HCT116 (cell line): ENCODE measurements around the gene MPIG6B. TPM values are rescaled to one million over a fixed set of nuclear protein-coding genes. Genes with fewer than 3 reads are reported as not detected.

ENCODE experiments used
- ATAC-seq: fragments of 200-7000 bp; cut with Tn5 transposase; 2 replicates; pipeline ENCODE4 v1.9.1; 2020; ENCODE audit warnings: mild to moderate bottlenecking, moderate library complexity
- BruUV-seq: library from RNA; stranded (reverse); fragments of 400-500 nt; replicated peaks from 2 replicates; lab custom pipeline; 2021; lab: Mats Ljungman, UMichigan
- CTCF ChIA-PET: fragments of 300-600 bp; sonication (Branson Sonifier 250); formaldehyde crosslinking; loops from one replicate; lab custom pipeline; 2021; ENCODE audit warnings: antibody characterized with exemption; lab: Charles Lee
- POLR2A ChIA-PET: fragments of 300-600, 350-600 bp; sonication (Branson Sonifier 250); formaldehyde crosslinking; loops from one replicate; lab custom pipeline; 2021; ENCODE audit warnings: antibody characterized with exemption; lab: Charles Lee
- RAD21 ChIA-PET, 2 experiments: fragments of 300-600 bp; sonication (Branson Sonifier 250); formaldehyde crosslinking; loops; one replicate each; lab custom pipeline; 2023; ENCODE audit warnings: low total read pairs in 2 of 2; ENCODE audit not compliant: uncharacterized antibody in 2 of 2, unreplicated experiment in 2 of 2, low non-redundant PET in 1 of 2; lab: Charles Lee
- DNase-seq: peaks from one replicate; pipeline ENCODE4 v3.0.0-alpha.2; 2010; ENCODE audit warnings: low read depth, low spot score
- H2AFZ ChIP-seq: fragments of 200-600 bp; shearing (Covaris generic), sonication (generic); 2 replicates; pipeline ENCODE4 v1.6.1; 2017; ENCODE audit warnings: low read depth, mixed run types, mixed read lengths, antibody characterized with exemption, low read length; ENCODE audit not compliant: poor library complexity, severe bottlenecking
- H3K27ac ChIP-seq: 2 replicates; pipeline ENCODE4 v1.5.1; 2012; ENCODE audit warnings: low read depth, low read length
- H3K27me3 ChIP-seq: fragments of 200-600 bp; sonication (generic); 2 replicates; pipeline ENCODE4 v1.6.1; 2016; ENCODE audit warnings: mixed run types, low read length, mixed read lengths; ENCODE audit not compliant: insufficient read depth
- H3K36me3 ChIP-seq, 2 experiments: fragments of 200-500 bp in 1 of 2; fragments of 200-600 bp in 1 of 2; sonication (Bioruptor generic) in 1 of 2; sonication (generic) in 1 of 2; 2 replicates each; pipeline versions ENCODE4 v1.5.1 to v1.6.1; 2014 to 2016; ENCODE audit warnings: low read length in 2 of 2, inconsistent platforms in 1 of 2, mixed read lengths in 1 of 2, mixed run types in 1 of 2; ENCODE audit not compliant: insufficient read depth in 2 of 2, control insufficient read depth in 1 of 2
- H3K4me1 ChIP-seq, 2 experiments: fragments of 200-600 bp in 1 of 2; sonication (generic) in 1 of 2; 2 replicates each; pipeline versions ENCODE4 v1.5.1 to v1.6.1; 2012 to 2017; ENCODE audit warnings: low read length in 2 of 2, inconsistent platforms in 1 of 2, mild to moderate bottlenecking in 1 of 2, mixed read lengths in 1 of 2, mixed run types in 1 of 2, moderate library complexity in 1 of 2; ENCODE audit not compliant: insufficient read depth in 2 of 2, control insufficient read depth in 1 of 2
- H3K4me2 ChIP-seq: fragments of 200-600 bp; sonication (generic); 2 replicates; pipeline ENCODE4 v1.6.1; 2017; ENCODE audit warnings: mixed run types, low read length, mixed read lengths
- H3K4me3 ChIP-seq, 2 experiments: fragments of 200-600 bp in 1 of 2; sonication (generic) in 1 of 2; replicated peaks in 1 of 2; 2 replicates each; pipeline ENCODE4 v1.5.1; 2011 to 2016; ENCODE audit warnings: low read length in 2 of 2, control low read depth in 1 of 2, low read depth in 1 of 2, mild to moderate bottlenecking in 1 of 2, mixed read lengths in 1 of 2, mixed run types in 1 of 2
- H3K79me2 ChIP-seq: fragments of 200-600 bp; sonication (generic); 2 replicates; pipeline ENCODE4 v1.6.1; 2017; ENCODE audit warnings: mild to moderate bottlenecking, mixed run types, low read length, moderate library complexity, mixed read lengths; ENCODE audit not compliant: insufficient read depth
- H3K9ac ChIP-seq: fragments of 200-600 bp; sonication (generic); 2 replicates; pipeline ENCODE4 v1.6.1; 2016; ENCODE audit warnings: low read length, mixed read lengths
- H3K9me2 ChIP-seq: fragments of 200-600 bp; sonication (generic), shearing (Covaris generic); 2 replicates; pipeline ENCODE4 v1.6.1; 2017; ENCODE audit warnings: mixed run types, mild to moderate bottlenecking, moderate library complexity; ENCODE audit not compliant: insufficient read depth
- H3K9me3 ChIP-seq, 2 experiments: fragments of 200-500 bp in 1 of 2; fragments of 200-600 bp in 1 of 2; sonication (Bioruptor generic) in 1 of 2; sonication (generic) in 1 of 2; 2 replicates each; pipeline ENCODE4 v1.6.1; 2014 to 2017; ENCODE audit warnings: low read length in 2 of 2, mixed read lengths in 2 of 2, inconsistent platforms in 1 of 2, low read depth in 1 of 2, mild to moderate bottlenecking in 1 of 2, mixed run types in 1 of 2, moderate library complexity in 1 of 2; ENCODE audit not compliant: control insufficient read depth in 1 of 2, insufficient read depth in 1 of 2
- H4K20me1 ChIP-seq: fragments of 200-600 bp; sonication (generic), shearing (Covaris generic); 2 replicates; pipeline ENCODE4 v1.6.1; 2017; ENCODE audit warnings: mixed run types, mild to moderate bottlenecking, moderate library complexity; ENCODE audit not compliant: insufficient read depth
- CBX3 ChIP-seq: IDR thresholded peaks from 2 replicates; pipeline ENCODE4 v1.6.1; 2012; ENCODE audit warnings: low read depth
- EGR1 ChIP-seq: IDR thresholded peaks from 2 replicates; pipeline ENCODE4 v1.6.1; 2012; ENCODE audit warnings: low read depth
- ELF1 ChIP-seq: IDR thresholded peaks from 2 replicates; pipeline ENCODE4 v1.6.1; 2012; ENCODE audit warnings: low read depth, borderline replicate concordance
- JUND ChIP-seq: IDR thresholded peaks from 2 replicates; pipeline ENCODE4 v1.6.1; 2012
- MAX ChIP-seq: IDR thresholded peaks from 2 replicates; pipeline ENCODE4 v1.6.1; 2012
- POLR2A ChIP-seq: IDR thresholded peaks from 2 replicates; pipeline ENCODE4 v1.7.0; 2011; ENCODE audit warnings: borderline replicate concordance; ENCODE audit not compliant: insufficient read depth, insufficient read length; ENCODE audit errors: extremely low read depth
- POLR2AphosphoS5 ChIP-seq: IDR thresholded peaks from 2 replicates; pipeline ENCODE4 v1.6.1; 2011; ENCODE audit warnings: mild to moderate bottlenecking, low read depth, low read length, moderate library complexity
- RAD21 ChIP-seq: IDR thresholded peaks from 2 replicates; pipeline ENCODE4 v1.6.1; 2012; ENCODE audit warnings: low read depth, mild to moderate bottlenecking
- SIN3A ChIP-seq: IDR thresholded peaks from 2 replicates; pipeline ENCODE4 v1.6.1; 2012; ENCODE audit warnings: low read depth
- SP1 ChIP-seq: IDR thresholded peaks from 2 replicates; pipeline ENCODE4 v1.6.1; 2012; ENCODE audit warnings: low read depth
- SRF ChIP-seq: IDR thresholded peaks from 2 replicates; pipeline ENCODE4 v1.6.1; 2012; ENCODE audit warnings: low read depth
- YY1 ChIP-seq: IDR thresholded peaks from 2 replicates; pipeline ENCODE4 v1.6.1; 2011; ENCODE audit warnings: low read length, low read depth, moderate library complexity, mild to moderate bottlenecking; ENCODE audit not compliant: insufficient replicate concordance; ENCODE audit errors: extremely low read depth
- ZFX ChIP-seq: fragments of 450-650 bp; IDR thresholded peaks from 2 replicates; pipeline ENCODE4 v1.6.1; 2017
- ZNF274 ChIP-seq: fragments of 200-500 bp; sonication (Bioruptor generic); IDR thresholded peaks from 2 replicates; pipeline ENCODE4 v1.6.1; 2014; ENCODE audit warnings: mild to moderate bottlenecking, low read depth, low read length, inconsistent platforms
- intact Hi-C: fragments of 100-400 bp; cut with micrococcal nuclease; formaldehyde crosslinking; loops from 2 replicates; pipeline ENCODE4 v1.10.0; 2022
- total RNA-seq: library from RNA; stranded (reverse); gene quantifications from one replicate; pipeline ENCODE4 v1.2.1, GENCODE V29; 2021; ENCODE audit not compliant: unreplicated experiment
- TF ChIP-seq, protein P1 (sequence below): IDR thresholded peaks from 2 replicates; pipeline ENCODE4 v1.6.1; 2011; ENCODE audit warnings: mild to moderate bottlenecking, low read length, moderate library complexity; ENCODE audit not compliant: insufficient replicate concordance; ENCODE audit errors: extremely low read depth
- TF ChIP-seq, protein P2 (sequence below): IDR thresholded peaks from 2 replicates; pipeline ENCODE4 v1.6.1; 2012

MPIG6B gene
- total RNA-seq, 1 experiment from 2014 or later = 0.42 TPM

DNA sequence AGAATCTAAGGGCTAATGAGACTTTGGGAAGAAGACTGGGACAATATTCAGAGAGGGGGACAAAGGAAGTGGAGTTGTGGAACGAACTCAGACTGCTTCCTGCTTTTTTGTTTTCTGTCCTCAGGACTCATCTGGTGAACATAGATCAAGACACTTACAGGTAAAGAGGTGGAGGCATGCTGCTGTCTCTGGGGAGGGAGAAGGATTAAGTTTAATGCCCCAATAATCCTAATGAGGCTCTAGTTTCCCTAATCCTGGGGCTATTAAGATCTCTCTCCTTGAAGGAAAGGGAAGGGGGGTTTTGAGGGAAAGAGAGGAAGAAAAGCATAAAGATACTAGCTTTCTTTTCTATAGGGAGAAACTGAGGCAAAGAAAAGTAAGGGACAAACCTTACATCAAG is 21.2 kb downstream of the MPIG6B start:
- TF ChIP-seq YY1 (no peak), ELF1 (no peak), ZNF274 (no peak), EGR1 (no peak), POLR2A (no peak), CBX3 (no peak), SP1 (no peak), POLR2AphosphoS5 (no peak), MAX (no peak), ZFX (no peak), RAD21 (no peak)
- no peaks in the 10 kb centered on the region for H3K9me2 ChIP-seq
- peaks cover 18 to 45% of the 10 kb centered on the region in 2 experiments; a peak in 3 of 4 replicates for H3K36me3 ChIP-seq
- ATAC-seq (no peak), DNase-seq (no peak)
- RAD21 ChIA-PET = no interaction called here
- no peak overlapping the region for H3K4me2 ChIP-seq
- BruUV-seq = no TSS peak
- intact Hi-C loops = no loop called here
- no peak overlapping the region for H3K4me3 ChIP-seq
- H3K27me3 ChIP-seq = no peaks in the 10 kb centered on the region
- POLR2A ChIA-PET = no interaction called here
- H3K9ac ChIP-seq = no peak overlapping the region
- H2AFZ ChIP-seq = no peak overlapping the region
- CTCF ChIA-PET = no interaction called here
- H3K4me1 ChIP-seq = peaks cover 9 to 26% of the 10 kb centered on the region in 2 experiments
- H3K79me2 ChIP-seq = peaks cover 20% of the 10 kb centered on the region
- H3K27ac ChIP-seq = no peak overlapping the region
- H3K9me3 ChIP-seq = no peaks in the 10 kb centered on the region
- no peaks in the 10 kb centered on the region for H4K20me1 ChIP-seq

DNA sequence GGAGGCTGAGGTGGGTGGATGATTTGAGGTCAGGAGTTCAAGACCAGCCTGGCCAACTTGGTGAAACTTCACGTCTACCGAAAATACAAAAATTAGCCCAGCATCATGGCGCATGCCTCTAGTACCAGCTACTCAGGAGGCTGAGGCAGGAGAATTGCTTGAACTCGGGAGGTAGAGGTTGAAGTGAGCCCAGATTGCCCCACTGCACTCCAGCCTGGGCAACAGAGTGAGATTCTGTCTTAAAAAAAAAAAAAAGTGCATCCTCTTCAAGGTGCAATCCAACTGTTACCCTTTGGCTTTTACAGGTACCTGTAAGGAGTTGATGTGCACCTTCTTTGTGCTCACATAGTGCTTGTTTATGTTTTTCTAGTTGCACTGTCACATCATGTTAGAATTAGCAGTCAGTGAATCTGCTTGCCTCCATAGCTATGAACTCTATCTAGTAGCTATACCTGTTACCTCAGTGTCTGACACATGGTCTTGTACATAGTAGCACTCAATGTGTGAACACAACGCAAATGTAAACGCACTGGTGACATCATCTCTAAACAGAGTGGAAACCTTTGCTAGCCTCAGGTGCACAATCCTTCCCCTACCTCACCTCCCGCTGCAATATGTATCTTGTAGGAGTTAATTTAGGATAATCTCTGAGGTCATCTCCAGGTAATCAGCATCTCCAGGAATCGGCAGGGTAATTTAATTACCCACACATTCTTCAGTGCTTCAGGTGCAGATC is 26.3 kb downstream of the MPIG6B start:
- no peak overlapping the region for H3K4me2 ChIP-seq
- H3K79me2 ChIP-seq = no peaks in the 10 kb centered on the region
- no peak for ATAC-seq
- H2AFZ ChIP-seq = no peak overlapping the region
- no peak overlapping the region for H3K9ac ChIP-seq
- DNase-seq = no peak
- H3K27me3 ChIP-seq = no peaks in the 10 kb centered on the region
- no peak overlapping the region for H3K27ac ChIP-seq
- POLR2A ChIA-PET = no interaction called here
- H3K36me3 ChIP-seq = peaks cover 2 to 22% of the 10 kb centered on the region in 2 experiments; a peak in 3 of 4 replicates
- H3K9me3 ChIP-seq = no peaks in the 10 kb centered on the region
- intact Hi-C loops = no loop called here
- no peak for TF ChIP-seq JUND
- TF ChIP-seq ELF1 = no peak
- TF ChIP-seq, protein P1, sequence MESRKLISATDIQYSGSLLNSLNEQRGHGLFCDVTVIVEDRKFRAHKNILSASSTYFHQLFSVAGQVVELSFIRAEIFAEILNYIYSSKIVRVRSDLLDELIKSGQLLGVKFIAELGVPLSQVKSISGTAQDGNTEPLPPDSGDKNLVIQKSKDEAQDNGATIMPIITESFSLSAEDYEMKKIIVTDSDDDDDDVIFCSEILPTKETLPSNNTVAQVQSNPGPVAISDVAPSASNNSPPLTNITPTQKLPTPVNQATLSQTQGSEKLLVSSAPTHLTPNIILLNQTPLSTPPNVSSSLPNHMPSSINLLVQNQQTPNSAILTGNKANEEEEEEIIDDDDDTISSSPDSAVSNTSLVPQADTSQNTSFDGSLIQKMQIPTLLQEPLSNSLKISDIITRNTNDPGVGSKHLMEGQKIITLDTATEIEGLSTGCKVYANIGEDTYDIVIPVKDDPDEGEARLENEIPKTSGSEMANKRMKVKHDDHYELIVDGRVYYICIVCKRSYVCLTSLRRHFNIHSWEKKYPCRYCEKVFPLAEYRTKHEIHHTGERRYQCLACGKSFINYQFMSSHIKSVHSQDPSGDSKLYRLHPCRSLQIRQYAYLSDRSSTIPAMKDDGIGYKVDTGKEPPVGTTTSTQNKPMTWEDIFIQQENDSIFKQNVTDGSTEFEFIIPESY = no peak
- no peak for TF ChIP-seq CBX3
- TF ChIP-seq SRF = no peak
- TF ChIP-seq ZNF274 = no peak
- TF ChIP-seq SIN3A = no peak
- TF ChIP-seq, protein P2, sequence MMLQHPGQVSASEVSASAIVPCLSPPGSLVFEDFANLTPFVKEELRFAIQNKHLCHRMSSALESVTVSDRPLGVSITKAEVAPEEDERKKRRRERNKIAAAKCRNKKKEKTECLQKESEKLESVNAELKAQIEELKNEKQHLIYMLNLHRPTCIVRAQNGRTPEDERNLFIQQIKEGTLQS = no peak
- TF ChIP-seq, all 23 proteins: peak for 0
- CTCF ChIA-PET = no interaction called here
- Histone ChIP-seq H3K4me3 (no peak overlapping the region), H4K20me1 (no peaks in the 10 kb centered on the region), H3K9me2 (no peaks in the 10 kb centered on the region), H3K4me1 (peaks cover 3 to 6% of the 10 kb centered on the region in 2 experiments; a peak in 2 of 4 replicates)
- no TSS peak for BruUV-seq
- RAD21 ChIA-PET = no interaction called here
